ENCODE results near the gene MMP2. TPM values are rescaled to one million over a fixed set of nuclear protein-coding genes. Genes with fewer than 3 reads are reported as not detected.

The MMP2 gene
- total RNA-seq, 1 donor from 2014 or later: 178 TPM

- DNase-seq (no peak), ATAC-seq (no peak)
- Histone ChIP-seq H3K4me3 (no peak overlapping the region), H3K36me3 (no peaks in the 10 kb centered on the region), H3K9me3 (no peaks in the 10 kb centered on the region), H3K27me3 (ENCODE audit: low read depth) (no peaks in the 10 kb centered on the region), H3K27ac (no peak overlapping the region), H3K4me1 (no peaks in the 10 kb centered on the region)
- intact Hi-C loops (cut with DNase I): loop anchor here (10.0 kb wide), 1 partner anchor 243 kb away; no protein-coding TSS in a partner anchor
- TF ChIP-seq CTCF (IDR thresholded peaks at IDR 0.05): no peak
Observed at GRCh38 chr16:55462241-55462640, 16.8 kb upstream of the MMP2 start.

- Histone ChIP-seq H3K27me3 (ENCODE audit: low read depth) (no peaks in the 10 kb centered on the region), H3K4me3 (no peak overlapping the region), H3K36me3 (no peaks in the 10 kb centered on the region), H3K4me1 (no peaks in the 10 kb centered on the region), H3K27ac (no peak overlapping the region), H3K9me3 (no peaks in the 10 kb centered on the region)
- intact Hi-C loops (cut with DNase I): loop anchor here (10.0 kb wide), 1 partner anchor 240 kb away; no protein-coding TSS in a partner anchor
- no peak for DNase-seq
- TF ChIP-seq CTCF (IDR thresholded peaks at IDR 0.05): no peak
- ATAC-seq: no peak
Observed at GRCh38 chr16:55464375-55464774, 14.6 kb upstream of the MMP2 start.

GRCh38 chr16:55465077-55465896 lies 13.7 kb upstream of the MMP2 start:
- DNase-seq (peak; percentile 91), ATAC-seq (peak; percentile 94 to 97)
- intact Hi-C loops (cut with DNase I): loop anchor here (10.0 kb wide), 1 partner anchor 240 kb away; no protein-coding TSS in a partner anchor
- peak; percentile 100 for TF ChIP-seq CTCF (IDR thresholded peaks at IDR 0.05)
- Histone ChIP-seq H3K27ac (no peak overlapping the region), H3K4me1 (no peaks in the 10 kb centered on the region), H3K9me3 (no peaks in the 10 kb centered on the region), H3K4me3 (no peak overlapping the region), H3K36me3 (no peaks in the 10 kb centered on the region), H3K27me3 (ENCODE audit: low read depth) (no peaks in the 10 kb centered on the region)

GRCh38 chr16:55466209-55466608 lies 12.8 kb upstream of the MMP2 start:
- no peaks in the 10 kb centered on the region for H3K9me3 ChIP-seq
- no peaks in the 10 kb centered on the region for H3K27me3 ChIP-seq (ENCODE audit: low read depth)
- H3K27ac ChIP-seq: no peak overlapping the region
- DNase-seq: no peak
- no peak overlapping the region for H3K4me3 ChIP-seq
- no peaks in the 10 kb centered on the region for H3K36me3 ChIP-seq
- no peak for TF ChIP-seq CTCF (IDR thresholded peaks at IDR 0.05)
- no peak for ATAC-seq
- intact Hi-C loops (cut with DNase I): loop anchor here (10.0 kb wide), 1 partner anchor 239 kb away; no protein-coding TSS in a partner anchor
- peaks cover 9% of the 10 kb centered on the region for H3K4me1 ChIP-seq

- Histone ChIP-seq H3K36me3 (no peaks in the 10 kb centered on the region), H3K4me1 (peaks cover 9% of the 10 kb centered on the region), H3K27me3 (ENCODE audit: low read depth) (no peaks in the 10 kb centered on the region), H3K9me3 (no peaks in the 10 kb centered on the region), H3K27ac (no peak overlapping the region), H3K4me3 (no peak overlapping the region)
- ATAC-seq: no peak
- no peak for DNase-seq
- intact Hi-C loops (cut with DNase I): loop anchor here (10.0 kb wide), 1 partner anchor 237 kb away; no protein-coding TSS in a partner anchor
- TF ChIP-seq CTCF (IDR thresholded peaks at IDR 0.05): no peak
Observed at GRCh38 chr16:55467898-55468297, 11.1 kb upstream of the MMP2 start.
